ENCODE data around the gene FBXO10. TPM values are rescaled to one million over a fixed set of nuclear protein-coding genes. Genes with fewer than 3 reads are reported as not detected.

The FBXO10 gene
- total and polyA plus RNA-seq, 2 of the 8 experiments (the other 6 are each of a cell fraction or from before 2014, with no cell fraction given), result 13.1 to 13.9 TPM

GRCh38 chr9:37507566-37508134 is 68.5 kb downstream of the FBXO10 start:
- Histone ChIP-seq H3K9me3 (ENCODE audit: insufficient read depth in 2 of 2, low read depth in 1 of 2, low read length in 1 of 2) (no peaks in the 10 kb centered on the region), H3K14ac (ENCODE audit: insufficient read length) (no peak overlapping the region), H3K23me2 (ENCODE audit: low read depth, low read length) (no peaks in the 10 kb centered on the region), H3K27me3 (replicated peaks in 1 of 4; ENCODE audit: control insufficient read depth in 3 of 4, extremely low read depth in 1 of 4, insufficient read depth in 3 of 4, low read length in 3 of 4) (no peaks in the 10 kb centered on the region), H2AK5ac (ENCODE audit: low read depth, low read length) (no peak overlapping the region), H3K36me3 (ENCODE audit: control insufficient read depth in 2 of 4, insufficient read depth in 4 of 4, low read length in 3 of 4) (peaks cover 2 to 30% (median 18%) of the 10 kb centered on the region in 4 experiments; a peak in 7 of 8 replicates), H4K8ac (ENCODE audit: extremely low read depth, insufficient read depth, low read length) (no peak overlapping the region; the same call in 1 of the 2 replicates), H2BK120ac (replicated peaks; ENCODE audit: low read depth, low read length) (no peak overlapping the region), H4K20me1 (replicated peaks in 1 of 2; ENCODE audit: control insufficient read depth in 1 of 2, insufficient read depth in 2 of 2, low read length in 2 of 2) (peaks cover 6 to 10% of the 10 kb centered on the region in 2 experiments), H3K79me1 (ENCODE audit: low read depth, low read length) (no peaks in the 10 kb centered on the region; the same call in 1 of the 2 replicates), H3K4me2 (ENCODE audit: insufficient read depth in 1 of 2, low read depth in 2 of 2, low read length in 2 of 2) (no peak overlapping the region), H3K23ac (ENCODE audit: insufficient read length) (no peak overlapping the region), H3K27ac (ENCODE audit: low read depth, low read length) (no peak overlapping the region), H4K91ac (replicated peaks; ENCODE audit: insufficient read length, low read length) (no peak overlapping the region), H3K4me3 (ENCODE audit: extremely low read depth in 1 of 4, insufficient read depth in 2 of 4, low read depth in 3 of 4, low read length in 4 of 4) (no peak overlapping the region), H3K4me1 (replicated peaks in 1 of 4; ENCODE audit: control insufficient read depth in 3 of 4, insufficient read depth in 4 of 4, low read length in 3 of 4) (no peaks in the 10 kb centered on the region; a peak in 2 of 7 replicates), H3K4ac (replicated peaks; ENCODE audit: insufficient read length, low read depth, low read length) (no peak overlapping the region), H3K18ac (ENCODE audit: extremely low read depth, low read length) (no peak overlapping the region), H3K79me2 (ENCODE audit: control insufficient read depth in 1 of 2, insufficient read depth in 2 of 2, low read length in 2 of 2) (no peaks in the 10 kb centered on the region), H2BK12ac (ENCODE audit: low read depth, low read length) (no peak overlapping the region), H4K5ac (ENCODE audit: insufficient read length, low read depth, low read length) (no peak overlapping the region), H2AFZ (ENCODE audit: low read length) (no peak overlapping the region), H2BK15ac (ENCODE audit: low read length) (no peak overlapping the region), H2BK20ac (ENCODE audit: low read length) (no peak overlapping the region), H3K9ac (replicated peaks in 1 of 4; ENCODE audit: extremely low read depth in 1 of 4, low read depth in 3 of 4, low read length in 3 of 4) (no peak overlapping the region), H2BK5ac (ENCODE audit: low read depth, low read length) (no peak overlapping the region), H3K56ac (replicated peaks; ENCODE audit: insufficient read length, low read depth, low read length) (no peak overlapping the region)
- POLR2A ChIA-PET (ENCODE audit: partially characterized antibody), result interaction anchor here (1.2 to 2.7 kb wide), 5 partner anchors 9 to 42 kb away, joined by 3 to 12 read pairs (median 8); partner anchors contain the start of genes POLR1E and ZBTB5
- WGBS, 2 experiments (ENCODE audit: extremely low coverage in 1 of 2, insufficient coverage in 1 of 2, insufficient read length in 1 of 2, insufficient replicate concordance in 2 of 2, low coverage in 1 of 2, low lambda C conversion rate in 2 of 2, missing lambda C conversion rate in 1 of 2), result 89% methylated on average over 11 of the region's 11 CpGs; no CpG with 5 or more reads in 1 of the 2 experiments
- FAIRE-seq (no peak), DNase-seq (ENCODE audit: low read depth in 1 of 2, low spot score in 2 of 2) (no peak)
- CTCF ChIA-PET (ENCODE audit: partially characterized antibody), result interaction anchor here (1.3 to 6.5 kb wide), 5 partner anchors 8 to 59 kb away, joined by 4 to 39 read pairs (median 5); partner anchors contain the start of gene POLR1E
- TF ChIP-seq POLR2AphosphoS5 (IDR thresholded peaks at IDR 0.05; ENCODE audit: low read depth, low read length) (no peak), JUND (IDR thresholded peaks at IDR 0.05; ENCODE audit: low read length) (no peak), EGR1 (IDR thresholded peaks at IDR 0.05; ENCODE audit: borderline replicate concordance, low read depth, low read length) (no peak), RXRA (IDR thresholded peaks at IDR 0.05; ENCODE audit: insufficient read depth, low read depth, low read length) (no peak), SIN3A (conservative IDR thresholded peaks at IDR 0.05 in 1 of 2, IDR thresholded peaks at IDR 0.05 in 1 of 2; ENCODE audit: low read depth in 1 of 2, low read length in 2 of 2) (no peak), RBBP5 (IDR thresholded peaks at IDR 0.05; ENCODE audit: borderline replicate concordance, low read depth, low read length) (no peak), CTBP2 (IDR thresholded peaks at IDR 0.05; ENCODE audit: borderline replicate concordance, insufficient read depth, insufficient read length, low read length) (no peak), TEAD4 (IDR thresholded peaks at IDR 0.05; ENCODE audit: low read depth, low read length) (no peak), SIX5 (IDR thresholded peaks at IDR 0.05; ENCODE audit: low read depth, low read length) (no peak), GABPA (IDR thresholded peaks at IDR 0.05; ENCODE audit: borderline replicate concordance, insufficient read depth, low read length) (no peak), SAP30 (IDR thresholded peaks at IDR 0.05; ENCODE audit: insufficient read depth, insufficient replicate concordance, low read length) (no peak)
- TF ChIP-seq, protein P1, sequence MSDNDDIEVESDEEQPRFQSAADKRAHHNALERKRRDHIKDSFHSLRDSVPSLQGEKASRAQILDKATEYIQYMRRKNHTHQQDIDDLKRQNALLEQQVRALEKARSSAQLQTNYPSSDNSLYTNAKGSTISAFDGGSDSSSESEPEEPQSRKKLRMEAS (IDR thresholded peaks at IDR 0.05), result no peak
